Upper lobe of left lung (tissue), 4 donors: ENCODE results near the gene RAB37.

Source experiments
- EP300 ChIP-seq, 4 donors: sonication (generic); formaldehyde crosslinking; IDR thresholded peaks; one replicate each; pipeline ENCODE4 v1.5.1; 2017; ENCODE audit warnings: antibody characterized with exemption in 4 of 4, control low read depth in 2 of 4
- POLR2A ChIP-seq, 4 donors: fragments of 450-650 bp; IDR thresholded peaks; one replicate each; pipeline ENCODE4 v1.5.1; 2016 to 2017; ENCODE audit warnings: antibody characterized with exemption in 4 of 4, mild to moderate bottlenecking in 2 of 4
- POLR2AphosphoS5 ChIP-seq, 2 donors: sonication (generic); formaldehyde crosslinking; IDR thresholded peaks; one replicate each; pipeline ENCODE4 v1.5.1; 2017; ENCODE audit warnings: antibody characterized with exemption in 2 of 2
- TF ChIP-seq, protein P1 (sequence below), 6 experiments: fragments of 450-650 bp in 4 of 6; fragments of 200-600 bp in 2 of 6; sonication (generic) in 2 of 6; IDR thresholded peaks; one replicate each; pipeline ENCODE4 v1.5.1; 2016 to 2019; ENCODE audit warnings: antibody characterized with exemption in 6 of 6

DNA sequence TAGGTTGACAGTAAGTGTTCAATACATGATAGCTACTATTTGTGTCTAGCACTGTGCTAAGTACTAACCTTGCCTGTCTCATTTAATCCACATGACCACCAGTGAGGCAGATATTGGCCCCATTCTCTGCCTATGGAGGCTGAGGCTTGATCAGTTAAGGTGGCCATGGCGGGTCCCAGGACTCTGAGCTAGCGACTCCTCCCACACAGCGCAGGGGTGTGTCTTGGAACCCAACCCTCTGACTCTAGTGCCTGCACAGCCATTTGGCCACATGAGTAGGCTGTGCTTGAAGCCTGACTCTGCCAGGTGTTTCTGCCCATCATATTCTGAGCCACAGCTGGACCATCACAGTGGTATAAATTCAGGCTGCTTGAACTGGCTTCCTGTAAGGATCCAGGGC is 17.8 kb downstream of the RAB37 start:
- TF ChIP-seq EP300 (IDR thresholded peaks at IDR 0.05) (no peak), POLR2A (IDR thresholded peaks at IDR 0.05) (no peak), POLR2AphosphoS5 (IDR thresholded peaks at IDR 0.05) (no peak)
- TF ChIP-seq, protein P1, sequence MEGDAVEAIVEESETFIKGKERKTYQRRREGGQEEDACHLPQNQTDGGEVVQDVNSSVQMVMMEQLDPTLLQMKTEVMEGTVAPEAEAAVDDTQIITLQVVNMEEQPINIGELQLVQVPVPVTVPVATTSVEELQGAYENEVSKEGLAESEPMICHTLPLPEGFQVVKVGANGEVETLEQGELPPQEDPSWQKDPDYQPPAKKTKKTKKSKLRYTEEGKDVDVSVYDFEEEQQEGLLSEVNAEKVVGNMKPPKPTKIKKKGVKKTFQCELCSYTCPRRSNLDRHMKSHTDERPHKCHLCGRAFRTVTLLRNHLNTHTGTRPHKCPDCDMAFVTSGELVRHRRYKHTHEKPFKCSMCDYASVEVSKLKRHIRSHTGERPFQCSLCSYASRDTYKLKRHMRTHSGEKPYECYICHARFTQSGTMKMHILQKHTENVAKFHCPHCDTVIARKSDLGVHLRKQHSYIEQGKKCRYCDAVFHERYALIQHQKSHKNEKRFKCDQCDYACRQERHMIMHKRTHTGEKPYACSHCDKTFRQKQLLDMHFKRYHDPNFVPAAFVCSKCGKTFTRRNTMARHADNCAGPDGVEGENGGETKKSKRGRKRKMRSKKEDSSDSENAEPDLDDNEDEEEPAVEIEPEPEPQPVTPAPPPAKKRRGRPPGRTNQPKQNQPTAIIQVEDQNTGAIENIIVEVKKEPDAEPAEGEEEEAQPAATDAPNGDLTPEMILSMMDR (IDR thresholded peaks at IDR 0.05): no peak
